Neural progenitor cell (in vitro differentiated cells): ENCODE data around the gene RBFOX2. TPM values are rescaled to one million over a fixed set of nuclear protein-coding genes. Genes with fewer than 3 reads are reported as not detected.
A peak's percentile ranks its signal among the peaks of the same experiment; 100 is the strongest.

ENCODE experiments used
- DNase-seq: peaks from one replicate; pipeline ENCODE4 v3.0.0-alpha.2; 2016; ENCODE audit warnings: low spot score
- H2AFZ ChIP-seq: fragments of 200-600 bp; sonication (generic); replicated peaks from 2 replicates; pipeline ENCODE4 v1.6.1; 2016; ENCODE audit warnings: antibody characterized with exemption
- H3F3A ChIP-seq: fragments of 200-600 bp; sonication (generic); 2 replicates; pipeline ENCODE4 v1.6.1; 2016; ENCODE audit warnings: antibody characterized with exemption, low read depth
- H3K27ac ChIP-seq: fragments of 200-600 bp; sonication (generic); 2 replicates; pipeline ENCODE4 v1.5.1; 2016; ENCODE audit warnings: mild to moderate bottlenecking
- H3K27me3 ChIP-seq: fragments of 200-600 bp; sonication (generic); 2 replicates; pipeline ENCODE4 v1.6.1; 2016; ENCODE audit warnings: mild to moderate bottlenecking, moderate library complexity
- H3K36me3 ChIP-seq: fragments of 200-600 bp; sonication (generic); 2 replicates; pipeline ENCODE4 v1.5.1; 2016
- H3K4me1 ChIP-seq: fragments of 200-600 bp; sonication (generic); 2 replicates; pipeline ENCODE4 v1.6.1; 2016; ENCODE audit warnings: mixed run types
- H3K4me2 ChIP-seq: fragments of 200-600 bp; sonication (generic); 2 replicates; pipeline ENCODE4 v1.6.1; 2016
- H3K4me3 ChIP-seq: fragments of 200-600 bp; sonication (generic); 2 replicates; pipeline ENCODE4 v1.5.1; 2016
- H3K79me2 ChIP-seq: fragments of 200-600 bp; sonication (generic); 2 replicates; pipeline ENCODE4 v1.6.1; 2016; ENCODE audit warnings: low read depth
- H3K9ac ChIP-seq: fragments of 200-600 bp; sonication (generic); 2 replicates; pipeline ENCODE4 v1.6.1; 2016
- H3K9me3 ChIP-seq: fragments of 200-600 bp; sonication (generic); 2 replicates; pipeline ENCODE4 v1.5.1; 2016; ENCODE audit warnings: low read depth
- H4K20me1 ChIP-seq: fragments of 200-600 bp; sonication (generic); 2 replicates; pipeline ENCODE4 v1.6.1; 2016; ENCODE audit warnings: low read depth
- H3K27ac Mint-ChIP-seq: 3 replicates; pipeline ENCODE4 v1.8.0; 2021; ENCODE audit warnings: mixed read lengths
- H3K27me3 Mint-ChIP-seq: 2 replicates; pipeline ENCODE4 v1.8.0; 2022; ENCODE audit warnings: low read depth, mild to moderate bottlenecking, inconsistent platforms, moderate library complexity, mixed read lengths; ENCODE audit not compliant: insufficient read depth
- H3K36me3 Mint-ChIP-seq: 3 replicates; pipeline ENCODE4 v1.8.0; 2021; ENCODE audit warnings: mixed read lengths
- H3K4me1 Mint-ChIP-seq: 3 replicates; pipeline ENCODE4 v1.8.0; 2021; ENCODE audit warnings: mixed read lengths
- H3K4me3 Mint-ChIP-seq: 3 replicates; pipeline ENCODE4 v1.8.0; 2021; ENCODE audit warnings: mild to moderate bottlenecking, moderate library complexity, mixed read lengths
- H3K9me3 Mint-ChIP-seq: 3 replicates; pipeline ENCODE4 v1.8.0; 2020; ENCODE audit warnings: mixed read lengths
- CTCF ChIP-seq: fragments of 200-600 bp; sonication (generic); IDR thresholded peaks from 2 replicates; pipeline ENCODE4 v1.5.1; 2017; ENCODE audit warnings: antibody characterized with exemption, mild to moderate bottlenecking
- EZH2 ChIP-seq: fragments of 200-600 bp; sonication (generic); IDR thresholded peaks from 2 replicates; pipeline ENCODE4 v1.6.1; 2017; ENCODE audit warnings: antibody characterized with exemption, mild to moderate bottlenecking, moderate library complexity
- EZH2phosphoT487 ChIP-seq: fragments of 200-600 bp; sonication (generic); IDR thresholded peaks from 2 replicates; pipeline ENCODE4 v1.6.1; 2017; ENCODE audit warnings: antibody characterized with exemption
- total RNA-seq: library from RNA; depleted of rRNA; stranded (reverse); fragments of >200 nt; gene quantifications from 2 replicates; pipeline ENCODE4 v1.2.3, GENCODE V29; 2015; ENCODE audit warnings: low replicate concordance

RBFOX2 gene
- total RNA-seq, 1 donor from 2014 or later: 163 TPM

GRCh38 chr22:35769974-35770373 lies 258.6 kb downstream of the RBFOX2 start:
- Mint-ChIP-seq H3K9me3 (no peaks in the 10 kb centered on the region), H3K4me3 (no peak overlapping the region), H3K36me3 (peaks cover 2% of the 10 kb centered on the region), H3K27me3 (no peaks in the 10 kb centered on the region), H3K27ac (no peak overlapping the region), H3K4me1 (peaks cover 11% of the 10 kb centered on the region)
- Histone ChIP-seq H3F3A (peaks cover 24% of the 10 kb centered on the region), H2AFZ (no peak overlapping the region), H3K9me3 (no peaks in the 10 kb centered on the region), H3K4me1 (peaks cover 18% of the 10 kb centered on the region), H3K9ac (no peak overlapping the region), H4K20me1 (no peaks in the 10 kb centered on the region), H3K27ac (no peak overlapping the region), H3K79me2 (peaks cover 7% of the 10 kb centered on the region), H3K27me3 (no peaks in the 10 kb centered on the region), H3K4me3 (no peak overlapping the region), H3K36me3 (no peaks in the 10 kb centered on the region), H3K4me2 (no peak overlapping the region)
- no peak for DNase-seq
- TF ChIP-seq EZH2 (no peak), CTCF (no peak), EZH2phosphoT487 (no peak)

- H3K4me2 ChIP-seq: peak overlapping the region; percentile 69
- Mint-ChIP-seq H3K27me3 (no peaks in the 10 kb centered on the region), H3K27ac (peak overlapping the region; percentile 6), H3K4me1 (peaks cover 11% of the 10 kb centered on the region), H3K36me3 (peaks cover 2% of the 10 kb centered on the region), H3K4me3 (no peak overlapping the region), H3K9me3 (no peaks in the 10 kb centered on the region)
- H2AFZ ChIP-seq: no peak overlapping the region
- H3K27ac ChIP-seq: peak overlapping the region; percentile 89
- no peaks in the 10 kb centered on the region for H4K20me1 ChIP-seq
- no peaks in the 10 kb centered on the region for H3K9me3 ChIP-seq
- TF ChIP-seq CTCF: no peak
- TF ChIP-seq EZH2phosphoT487: no peak
- H3K9ac ChIP-seq: no peak overlapping the region
- H3K79me2 ChIP-seq: peaks cover 7% of the 10 kb centered on the region
- DNase-seq: peak; percentile 72
- peak overlapping the region; percentile 18 for H3K4me3 ChIP-seq
- H3F3A ChIP-seq: peaks cover 21% of the 10 kb centered on the region
- H3K27me3 ChIP-seq: no peaks in the 10 kb centered on the region
- no peaks in the 10 kb centered on the region for H3K36me3 ChIP-seq
- H3K4me1 ChIP-seq: peaks cover 18% of the 10 kb centered on the region
These were observed 261.7 kb downstream of the RBFOX2 start for GRCh38 chr22:35766654-35767580.

- H3K4me1 ChIP-seq: peaks cover 12% of the 10 kb centered on the region
- Mint-ChIP-seq H3K4me3 (no peak overlapping the region), H3K27ac (no peak overlapping the region), H3K36me3 (peaks cover 23% of the 10 kb centered on the region), H3K4me1 (no peaks in the 10 kb centered on the region), H3K27me3 (no peaks in the 10 kb centered on the region), H3K9me3 (no peaks in the 10 kb centered on the region)
- no peak overlapping the region for H3K4me2 ChIP-seq
- DNase-seq: no peak
- H3K4me3 ChIP-seq: no peak overlapping the region
- no peaks in the 10 kb centered on the region for H3K9me3 ChIP-seq
- H3F3A ChIP-seq: no peaks in the 10 kb centered on the region
- no peaks in the 10 kb centered on the region for H3K27me3 ChIP-seq
- peaks cover 8% of the 10 kb centered on the region for H4K20me1 ChIP-seq
- H3K79me2 ChIP-seq: peaks cover 4% of the 10 kb centered on the region
- H3K9ac ChIP-seq: no peak overlapping the region
- no peak overlapping the region for H3K27ac ChIP-seq
- TF ChIP-seq EZH2: no peak
- peak; percentile 47 for TF ChIP-seq CTCF
- H2AFZ ChIP-seq: no peak overlapping the region
- peaks cover 8% of the 10 kb centered on the region for H3K36me3 ChIP-seq
These were observed 267.6 kb downstream of the RBFOX2 start for GRCh38 chr22:35761037-35761436.
